Calu3 (cell line): ENCODE results near the gene FAM120B. TPM values are rescaled to one million over a fixed set of nuclear protein-coding genes. Genes with fewer than 3 reads are reported as not detected.
A peak's percentile ranks its signal among the peaks of the same experiment; 100 is the strongest.

ENCODE experiments used
- BruUV-seq: library from RNA; stranded (reverse); fragments of 400-500 nt; replicated peaks from 2 replicates; lab custom pipeline; 2021; lab: Mats Ljungman, UMichigan
- CTCF ChIA-PET: fragments of 300-600 bp; sonication (Branson Sonifier 250); formaldehyde crosslinking; loops from one replicate; lab custom pipeline; 2022; ENCODE audit warnings: antibody characterized with exemption; lab: Charles Lee
- DNase-seq: peaks from one replicate; pipeline ENCODE4 v3.0.0; 2022
- H3K27ac Mint-ChIP-seq: one replicate; pipeline ENCODE4 v1.8.0; 2022; ENCODE audit warnings: mixed read lengths; ENCODE audit not compliant: unreplicated experiment
- H3K27me3 Mint-ChIP-seq: one replicate; pipeline ENCODE4 v1.8.0; 2022; ENCODE audit warnings: mixed read lengths; ENCODE audit not compliant: unreplicated experiment
- H3K36me3 Mint-ChIP-seq: one replicate; pipeline ENCODE4 v1.8.0; 2022; ENCODE audit warnings: mild to moderate bottlenecking, moderate library complexity, mixed read lengths; ENCODE audit not compliant: insufficient read depth, unreplicated experiment
- H3K4me1 Mint-ChIP-seq: one replicate; pipeline ENCODE4 v1.8.0; 2022; ENCODE audit warnings: mild to moderate bottlenecking, low read depth, mixed read lengths; ENCODE audit not compliant: unreplicated experiment
- H3K4me3 Mint-ChIP-seq: one replicate; pipeline ENCODE4 v1.8.0; 2022; ENCODE audit warnings: mild to moderate bottlenecking, low read depth, moderate library complexity, mixed read lengths; ENCODE audit not compliant: unreplicated experiment
- H3K9me3 Mint-ChIP-seq: one replicate; pipeline ENCODE4 v1.8.0; 2022; ENCODE audit warnings: low read depth, mixed read lengths; ENCODE audit not compliant: unreplicated experiment
- intact Hi-C: fragments of 100-400 bp; cut with micrococcal nuclease; formaldehyde crosslinking; loops from one replicate; pipeline ENCODE4 v1.10.0; 2022; ENCODE audit not compliant: unreplicated experiment
- total RNA-seq: library from RNA; stranded (reverse); gene quantifications from 2 replicates; pipeline ENCODE4 v1.2.3, GENCODE V29; 2022
- TF ChIP-seq, protein P1 (sequence below): fragments of 200-600 bp; IDR thresholded peaks from one replicate; pipeline ENCODE4 v1.8.0; 2022; ENCODE audit warnings: antibody characterized with exemption; ENCODE audit not compliant: unreplicated experiment

The FAM120B gene
- total RNA-seq, 1 experiment from 2014 or later, result 13.2 TPM

DNA sequence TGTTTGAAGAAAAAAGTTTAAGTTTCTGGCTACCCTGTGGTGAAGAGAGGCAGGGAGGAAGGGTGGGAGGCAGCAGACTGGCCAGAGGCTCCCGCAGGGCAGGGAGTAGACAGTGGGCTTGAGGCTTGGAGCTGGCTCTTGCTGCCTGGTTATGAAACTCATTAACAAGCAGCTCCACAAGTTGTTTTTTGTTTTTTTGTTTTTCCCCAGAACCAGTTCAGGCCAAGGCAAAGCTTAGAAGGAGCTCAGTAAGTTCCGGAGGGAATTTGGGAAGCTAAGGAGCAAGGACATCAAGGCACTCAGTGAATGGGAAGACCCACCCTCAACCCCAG lies 19.7 kb upstream of the FAM120B start:
- no peak for DNase-seq
- Mint-ChIP-seq H3K27me3 (peaks cover 69% of the 10 kb centered on the region), H3K9me3 (no peaks in the 10 kb centered on the region), H3K27ac (no peak overlapping the region), H3K36me3 (peaks cover 9% of the 10 kb centered on the region), H3K4me3 (no peak overlapping the region), H3K4me1 (peaks cover 9% of the 10 kb centered on the region)
- CTCF ChIA-PET, result no interaction called here
- intact Hi-C loops, result no loop called here
- no TSS peak for BruUV-seq
- TF ChIP-seq, protein P1, sequence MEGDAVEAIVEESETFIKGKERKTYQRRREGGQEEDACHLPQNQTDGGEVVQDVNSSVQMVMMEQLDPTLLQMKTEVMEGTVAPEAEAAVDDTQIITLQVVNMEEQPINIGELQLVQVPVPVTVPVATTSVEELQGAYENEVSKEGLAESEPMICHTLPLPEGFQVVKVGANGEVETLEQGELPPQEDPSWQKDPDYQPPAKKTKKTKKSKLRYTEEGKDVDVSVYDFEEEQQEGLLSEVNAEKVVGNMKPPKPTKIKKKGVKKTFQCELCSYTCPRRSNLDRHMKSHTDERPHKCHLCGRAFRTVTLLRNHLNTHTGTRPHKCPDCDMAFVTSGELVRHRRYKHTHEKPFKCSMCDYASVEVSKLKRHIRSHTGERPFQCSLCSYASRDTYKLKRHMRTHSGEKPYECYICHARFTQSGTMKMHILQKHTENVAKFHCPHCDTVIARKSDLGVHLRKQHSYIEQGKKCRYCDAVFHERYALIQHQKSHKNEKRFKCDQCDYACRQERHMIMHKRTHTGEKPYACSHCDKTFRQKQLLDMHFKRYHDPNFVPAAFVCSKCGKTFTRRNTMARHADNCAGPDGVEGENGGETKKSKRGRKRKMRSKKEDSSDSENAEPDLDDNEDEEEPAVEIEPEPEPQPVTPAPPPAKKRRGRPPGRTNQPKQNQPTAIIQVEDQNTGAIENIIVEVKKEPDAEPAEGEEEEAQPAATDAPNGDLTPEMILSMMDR, result no peak

DNA sequence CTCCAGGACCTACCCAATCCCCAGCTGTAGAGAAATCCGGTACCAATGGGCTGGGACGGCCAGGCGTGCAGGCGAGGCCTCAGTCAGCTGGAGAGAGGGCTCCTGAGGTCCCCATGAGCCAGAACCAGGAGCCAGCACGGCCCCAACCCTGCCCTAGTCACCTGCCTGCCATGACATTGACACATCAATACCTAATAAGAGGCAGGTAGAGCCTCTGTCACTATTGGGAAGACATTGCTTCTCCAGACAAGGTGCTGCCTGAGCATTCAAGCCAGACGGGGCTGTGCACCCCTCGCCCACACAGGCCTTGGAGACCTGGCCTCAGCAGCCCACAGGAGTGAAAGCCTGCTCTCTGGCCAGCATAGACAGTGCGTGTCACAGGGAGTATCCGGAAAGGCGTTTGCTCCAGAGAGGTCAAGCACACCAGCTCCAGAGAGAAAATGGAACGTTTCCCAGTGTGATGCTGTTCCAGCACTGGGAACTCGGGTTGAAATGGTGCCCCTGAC lies 19.1 kb upstream of the FAM120B start:
- peaks cover 11% of the 10 kb centered on the region for H3K36me3 Mint-ChIP-seq
- H3K4me1 Mint-ChIP-seq, result peaks cover 15% of the 10 kb centered on the region
- no peaks in the 10 kb centered on the region for H3K9me3 Mint-ChIP-seq
- H3K4me3 Mint-ChIP-seq, result no peak overlapping the region
- no peak for DNase-seq
- peaks cover 74% of the 10 kb centered on the region for H3K27me3 Mint-ChIP-seq
- H3K27ac Mint-ChIP-seq, result no peak overlapping the region
- TF ChIP-seq, protein P1, result no peak
- intact Hi-C loops, result no loop called here
- CTCF ChIA-PET, result no interaction called here
- no TSS peak for BruUV-seq

DNA sequence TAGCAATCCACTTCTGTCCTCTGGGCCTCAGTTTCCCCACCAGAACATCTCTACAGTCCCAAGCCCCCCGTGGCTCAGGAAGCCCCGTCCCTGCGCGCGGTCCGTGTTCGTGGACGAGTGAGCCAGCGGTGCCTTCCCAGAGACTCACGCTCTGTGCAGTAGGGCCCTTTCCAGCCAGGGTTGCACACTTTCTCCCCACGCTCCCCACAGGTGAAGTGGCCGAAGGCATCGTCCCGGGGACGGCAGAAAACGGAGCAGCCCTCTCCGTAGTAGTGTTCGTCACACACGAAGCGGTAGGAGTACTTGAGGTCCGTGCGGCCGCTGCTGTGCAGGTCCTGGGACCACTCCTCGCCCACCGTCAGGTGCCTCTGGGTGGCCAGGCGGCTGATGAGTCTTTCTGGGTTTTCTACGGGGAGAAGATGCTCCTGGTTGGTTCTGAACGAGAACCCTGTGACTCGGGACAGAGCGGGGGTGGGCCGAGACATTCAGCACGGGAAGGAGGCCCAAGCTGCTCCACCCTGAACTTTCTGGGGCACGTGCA lies 18.4 kb upstream of the FAM120B start:
- H3K4me3 Mint-ChIP-seq, result peak overlapping the region; percentile 72
- TF ChIP-seq, protein P1, result no peak
- DNase-seq, result no peak
- peaks cover 81% of the 10 kb centered on the region for H3K27me3 Mint-ChIP-seq
- peaks cover 17% of the 10 kb centered on the region for H3K4me1 Mint-ChIP-seq
- no peaks in the 10 kb centered on the region for H3K9me3 Mint-ChIP-seq
- intact Hi-C loops, result no loop called here
- CTCF ChIA-PET, result interaction anchor here (0.5 kb wide), 1 partner anchor 28 kb away, joined by 4 read pairs; no protein-coding TSS in a partner anchor
- H3K36me3 Mint-ChIP-seq, result peaks cover 11% of the 10 kb centered on the region
- BruUV-seq, result no TSS peak
- H3K27ac Mint-ChIP-seq, result no peak overlapping the region

DNA sequence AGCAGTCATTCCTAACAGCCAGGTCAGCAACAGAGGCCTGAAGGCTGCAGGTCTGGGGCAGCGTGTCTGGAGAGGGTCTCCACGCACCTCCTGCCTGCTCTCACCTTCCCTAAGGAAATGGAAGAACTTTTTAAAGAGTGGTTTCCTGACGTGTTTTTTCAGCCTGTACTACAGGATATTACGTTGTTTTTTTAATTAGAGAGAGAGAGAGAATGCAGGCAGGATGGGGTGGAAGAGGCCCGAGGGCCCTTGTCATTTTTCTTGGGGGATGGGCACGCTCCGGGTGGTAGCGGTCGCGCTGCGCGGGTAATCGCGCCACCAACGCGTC lies 17.7 kb upstream of the FAM120B start:
- Mint-ChIP-seq H3K36me3 (peaks cover 11% of the 10 kb centered on the region), H3K9me3 (no peaks in the 10 kb centered on the region), H3K4me1 (peaks cover 17% of the 10 kb centered on the region), H3K4me3 (peak overlapping the region; percentile 72), H3K27ac (no peak overlapping the region), H3K27me3 (peaks cover 88% of the 10 kb centered on the region)
- no peak for DNase-seq
- no TSS peak for BruUV-seq
- TF ChIP-seq, protein P1, result no peak
- CTCF ChIA-PET, result interaction anchor here (0.5 kb wide), 1 partner anchor 27 kb away, joined by 4 read pairs; no protein-coding TSS in a partner anchor
- intact Hi-C loops, result no loop called here
